HG02642 (cell line): Measurements from ENCODE around the gene LCN10.

Experiments used
- ATAC-seq: cut with Tn5 transposase; IDR thresholded peaks from one replicate; pipeline ENCODE4 v1.9.1; 2021; ENCODE audit warnings: mild to moderate bottlenecking; ENCODE audit not compliant: unreplicated experiment, poor library complexity

The LCN10 gene

DNA sequence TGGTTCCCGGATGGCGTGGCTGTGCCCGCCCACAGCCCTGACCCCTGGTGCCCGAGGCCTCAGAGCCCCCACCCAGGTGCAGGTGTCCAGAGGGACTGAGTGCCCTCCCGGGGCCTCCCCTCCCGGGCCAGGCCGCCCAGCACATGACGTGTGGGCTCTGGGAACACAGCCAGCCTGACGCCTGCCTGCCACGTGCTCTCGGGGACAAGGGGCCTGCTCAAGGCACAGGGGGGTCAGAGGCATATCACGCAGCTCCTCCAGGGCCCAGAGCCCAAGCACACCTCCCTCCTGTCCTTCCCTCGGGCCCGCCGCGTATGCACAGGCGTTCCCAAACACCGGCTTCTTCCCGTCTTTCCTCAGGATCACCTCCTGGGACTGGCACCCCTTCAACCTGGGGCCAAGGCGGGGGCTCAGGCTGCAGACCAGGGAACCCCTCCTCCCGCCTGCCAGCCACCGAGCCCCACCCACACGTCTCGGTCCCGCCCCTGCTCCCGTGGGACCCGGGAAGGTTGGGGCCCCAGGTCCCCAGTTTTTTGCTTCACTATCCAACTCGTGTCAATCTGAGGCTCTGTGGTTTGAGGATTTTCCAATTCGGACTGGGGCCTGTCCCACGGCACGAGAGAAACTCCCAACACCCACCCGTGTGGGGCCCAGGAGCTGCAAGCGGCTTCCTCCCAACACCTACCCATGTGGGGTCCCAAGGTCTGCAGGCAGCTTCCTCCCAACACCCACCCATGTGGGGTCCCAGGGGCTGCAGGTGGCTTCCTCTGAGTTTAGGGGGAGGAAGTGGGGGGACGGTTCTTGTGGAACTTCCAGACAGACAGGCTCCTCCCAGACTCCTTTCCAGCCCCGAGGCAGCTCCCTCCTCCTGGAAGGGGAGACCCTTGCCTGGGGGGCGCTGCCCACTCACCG lies 1.5 kb downstream of the LCN10 start:
- no peak for ATAC-seq

DNA sequence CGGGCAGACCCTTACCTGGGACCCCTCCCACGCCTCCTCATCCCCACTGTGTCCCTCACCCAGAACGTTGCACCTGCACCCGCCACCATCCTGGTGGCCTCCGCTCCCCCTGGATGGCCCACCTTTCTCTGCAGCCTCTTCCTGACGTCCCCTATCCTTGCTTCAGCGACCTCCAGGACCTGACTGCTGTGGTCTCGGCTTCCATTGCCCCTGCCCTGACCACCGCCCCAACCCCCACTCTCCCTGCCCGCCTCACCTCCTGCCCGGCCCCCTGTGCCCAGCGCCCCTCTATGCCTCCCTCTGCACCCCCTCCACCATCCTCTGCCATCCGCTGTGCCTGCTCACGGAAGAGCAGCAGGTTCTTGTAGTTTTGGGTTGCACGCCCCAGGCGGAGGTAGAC lies 2.2 kb downstream of the LCN10 start:
- ATAC-seq, result no peak

DNA sequence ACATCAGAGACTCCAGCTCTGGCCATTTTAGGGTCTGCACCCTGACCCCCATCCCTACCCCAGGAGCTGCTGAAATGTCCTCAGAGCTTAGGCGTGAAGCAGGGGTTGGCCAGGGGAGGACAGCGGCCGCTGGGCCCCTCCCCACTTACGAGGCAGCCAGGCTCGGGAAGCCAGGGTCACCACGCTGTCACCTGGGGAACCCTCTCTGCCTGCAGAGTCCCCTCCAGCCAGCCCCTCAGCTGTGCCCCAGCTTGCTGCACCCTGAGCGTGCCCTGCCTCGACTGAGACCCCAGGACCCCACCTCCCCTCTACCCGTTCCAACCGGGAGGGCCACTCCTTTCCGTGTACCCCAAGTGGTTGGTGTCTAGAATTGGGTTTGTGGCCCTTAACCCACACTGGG lies 2.7 kb downstream of the LCN10 start:
- no peak for ATAC-seq

DNA sequence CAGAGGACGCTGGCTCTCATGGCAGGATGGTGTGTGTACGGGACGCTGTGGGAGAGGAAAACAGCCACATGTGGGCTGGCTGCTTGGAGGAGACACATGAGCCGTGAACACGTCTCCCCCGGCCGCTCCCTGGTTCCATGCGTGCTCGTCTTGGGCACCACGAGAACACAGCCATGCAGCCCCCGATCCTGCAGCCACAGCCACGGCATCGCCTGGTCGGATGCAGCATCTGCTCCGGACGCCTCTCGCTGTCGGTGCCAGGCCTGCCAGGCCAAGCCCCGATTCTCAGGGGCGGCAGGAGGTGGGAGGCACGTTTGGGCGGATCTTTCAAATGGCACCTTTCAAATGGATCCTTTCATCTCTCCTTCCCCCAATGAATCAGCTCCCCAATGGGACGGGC lies 3.2 kb downstream of the LCN10 start:
- no peak for ATAC-seq

DNA sequence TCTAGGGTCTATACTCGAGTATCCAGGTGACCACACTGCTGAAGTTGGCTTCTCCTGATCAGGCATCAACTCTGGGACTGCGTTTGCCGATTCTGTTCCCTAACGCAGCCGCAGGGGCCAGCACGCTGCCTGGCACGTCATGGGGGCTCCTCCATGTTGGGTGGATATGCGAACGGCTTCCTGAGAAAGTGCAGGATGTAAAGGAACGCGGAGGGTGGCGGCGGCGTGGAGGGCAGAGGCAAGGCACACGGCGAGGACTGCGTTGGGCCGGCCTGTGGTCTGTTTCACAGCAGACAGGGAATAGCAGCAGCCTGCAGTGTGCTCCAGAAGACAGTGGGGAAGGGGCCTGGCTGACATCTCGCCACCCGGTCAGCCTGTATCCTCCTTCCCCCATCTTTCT lies 3.8 kb downstream of the LCN10 start:
- no peak for ATAC-seq

DNA sequence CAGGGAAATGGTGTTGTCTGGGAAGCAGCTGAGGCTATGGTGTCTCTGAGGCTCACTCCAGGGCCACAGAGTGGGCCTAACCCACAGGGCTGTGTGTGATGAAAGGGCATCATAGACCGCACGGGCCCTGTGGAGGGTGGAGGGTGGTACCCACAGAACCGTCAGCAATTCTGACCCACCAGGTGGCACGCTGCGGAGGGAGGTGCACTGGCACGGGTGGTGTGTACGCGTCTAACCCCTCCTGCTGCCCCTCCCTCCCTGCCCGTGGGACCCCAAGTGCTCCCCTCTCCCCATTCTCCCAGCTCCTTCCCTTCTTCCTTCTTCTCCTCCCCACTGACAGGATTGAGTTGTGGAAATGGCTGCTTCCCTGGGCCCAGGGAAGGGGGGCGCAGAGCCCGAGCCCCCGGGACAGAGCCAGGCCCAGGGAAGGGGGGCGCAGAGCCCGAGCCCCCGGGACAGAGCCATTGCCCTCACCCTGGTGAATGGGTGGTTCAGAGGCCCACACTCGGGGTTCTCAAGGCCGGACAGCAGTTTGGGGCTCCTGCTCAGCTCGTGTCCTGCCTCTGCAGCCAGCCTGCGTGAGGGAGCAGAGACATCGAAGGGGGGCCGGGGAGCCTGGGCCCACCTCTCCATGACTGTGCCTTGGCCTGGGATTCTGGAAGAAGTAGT lies 6.8 kb downstream of the LCN10 start:
- ATAC-seq, result no peak

DNA sequence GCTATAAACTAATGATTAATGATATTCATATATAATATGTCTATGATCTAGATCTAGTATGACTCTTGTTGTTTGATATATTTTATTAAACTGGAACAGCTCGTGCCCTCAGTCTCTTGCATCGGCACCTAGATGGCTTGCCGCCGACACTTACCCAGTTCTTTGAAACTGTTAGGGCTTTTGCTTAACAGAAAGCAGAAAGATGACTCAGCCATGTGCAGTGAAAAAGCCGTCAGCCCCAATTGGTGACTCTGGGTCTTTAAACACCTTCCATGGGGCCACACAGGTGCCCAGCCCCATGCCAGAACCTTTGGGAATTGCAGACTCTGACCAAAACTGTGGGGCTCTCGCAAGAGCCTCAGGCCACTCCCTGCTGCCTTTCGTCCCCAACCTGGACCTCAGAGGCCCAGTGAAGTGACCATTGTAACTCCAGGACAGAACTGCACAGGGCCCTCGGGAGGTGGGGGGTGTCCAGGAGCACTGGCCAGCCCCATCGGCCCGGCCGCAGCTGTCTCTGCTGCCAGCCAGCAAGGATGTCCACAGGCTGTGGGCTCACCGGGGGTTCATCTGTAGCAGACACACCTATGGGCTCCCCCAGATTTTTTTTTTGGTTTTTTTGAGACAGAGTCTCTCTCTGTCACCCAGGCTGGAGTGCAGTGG lies 7.8 kb downstream of the LCN10 start:
- no peak for ATAC-seq

DNA sequence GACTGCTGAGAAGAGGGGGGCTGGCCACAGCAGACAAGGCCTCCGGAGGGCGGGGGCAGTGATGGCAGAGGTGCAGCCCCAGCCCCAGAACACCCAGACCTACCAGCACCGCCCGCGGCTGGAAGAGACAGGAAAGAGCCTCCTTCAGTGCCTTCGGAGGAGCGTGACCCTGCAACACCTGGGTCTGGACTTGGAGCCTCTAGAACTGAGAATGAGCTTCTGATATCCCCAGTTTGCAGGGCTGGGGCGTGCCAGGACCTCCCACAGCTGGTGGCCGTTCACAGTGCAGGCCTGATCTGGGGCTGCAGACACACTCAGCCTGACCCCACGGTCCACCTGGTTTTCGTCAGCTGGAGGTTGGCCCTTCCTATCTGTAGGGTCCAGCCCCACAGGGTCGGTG lies 9.1 kb downstream of the LCN10 start:
- no peak for ATAC-seq

DNA sequence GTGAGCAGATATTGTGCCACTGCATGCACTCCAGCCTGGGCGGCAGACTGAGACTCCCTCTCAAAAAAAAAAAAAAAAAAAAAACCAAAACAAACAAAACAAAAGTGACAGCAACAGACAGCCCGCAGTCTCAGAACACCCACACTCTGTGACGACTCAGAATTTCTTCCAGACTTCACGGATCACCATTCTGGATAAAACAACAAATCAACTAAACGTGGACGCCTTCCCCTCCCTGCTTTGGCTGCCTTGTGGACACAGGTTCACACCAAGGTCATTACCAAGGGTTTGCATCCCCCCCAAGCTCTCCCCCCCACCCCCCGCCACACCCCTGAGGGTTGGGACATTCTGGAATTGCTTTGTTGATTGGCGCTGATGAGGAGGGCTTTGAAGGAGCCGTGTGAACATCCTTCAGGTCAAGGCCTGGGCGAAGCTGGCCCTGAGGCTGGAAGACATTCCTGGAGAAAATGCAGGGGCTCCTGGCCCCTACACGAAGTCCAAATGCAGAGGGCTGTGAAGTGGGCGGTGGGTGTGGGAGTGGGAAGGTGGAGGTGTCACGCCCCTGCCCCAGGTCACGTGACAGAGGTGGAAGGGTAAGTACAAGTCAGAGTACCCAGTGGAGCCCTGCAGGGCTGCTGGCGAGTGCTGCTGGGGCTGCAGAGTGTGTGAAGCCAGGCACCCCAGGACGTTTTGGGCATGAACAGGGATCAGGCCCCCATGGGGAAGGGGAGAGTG lies 10.1 kb downstream of the LCN10 start:
- no peak for ATAC-seq

DNA sequence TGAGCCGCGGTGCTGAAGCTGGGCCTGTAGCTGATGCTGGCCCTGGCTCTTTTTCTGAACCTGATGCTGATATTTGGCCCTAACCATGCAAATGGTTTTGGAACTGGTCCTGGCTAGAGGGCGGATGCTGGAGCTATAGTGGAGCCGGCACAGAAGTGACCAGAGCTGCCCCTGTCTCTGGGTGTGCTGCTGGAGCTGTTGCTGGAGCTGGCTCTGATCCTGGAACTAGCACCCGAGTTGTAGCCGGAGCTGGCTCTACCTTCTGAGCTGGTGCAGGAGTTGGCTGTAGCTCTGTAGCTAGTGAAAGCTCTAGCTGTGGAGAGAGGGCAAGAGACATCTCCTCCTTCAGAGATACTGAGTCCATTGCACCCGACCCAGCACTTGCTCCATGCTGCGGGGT lies 12.8 kb downstream of the LCN10 start:
- ATAC-seq, result no peak

DNA sequence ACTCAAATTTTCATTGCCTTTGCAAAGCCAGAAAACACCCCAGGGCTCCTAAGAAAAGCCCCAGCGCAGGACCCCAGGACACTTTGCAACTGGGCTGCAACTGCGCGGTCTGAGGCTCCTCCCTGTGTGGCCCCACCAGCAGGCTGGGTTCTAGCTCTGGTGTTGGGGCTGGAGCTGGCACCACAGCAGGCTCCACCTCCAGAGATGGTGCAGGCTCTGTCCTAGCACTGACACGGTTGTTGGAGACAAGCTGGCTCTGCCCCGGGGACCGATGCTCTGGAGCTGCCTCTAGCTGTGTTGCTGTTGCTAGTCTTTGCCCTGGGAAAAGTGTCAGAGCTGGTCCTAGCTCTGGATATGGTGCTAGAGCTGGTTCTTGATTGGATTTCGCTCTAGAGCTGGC lies 13.6 kb downstream of the LCN10 start:
- ATAC-seq, result no peak

DNA sequence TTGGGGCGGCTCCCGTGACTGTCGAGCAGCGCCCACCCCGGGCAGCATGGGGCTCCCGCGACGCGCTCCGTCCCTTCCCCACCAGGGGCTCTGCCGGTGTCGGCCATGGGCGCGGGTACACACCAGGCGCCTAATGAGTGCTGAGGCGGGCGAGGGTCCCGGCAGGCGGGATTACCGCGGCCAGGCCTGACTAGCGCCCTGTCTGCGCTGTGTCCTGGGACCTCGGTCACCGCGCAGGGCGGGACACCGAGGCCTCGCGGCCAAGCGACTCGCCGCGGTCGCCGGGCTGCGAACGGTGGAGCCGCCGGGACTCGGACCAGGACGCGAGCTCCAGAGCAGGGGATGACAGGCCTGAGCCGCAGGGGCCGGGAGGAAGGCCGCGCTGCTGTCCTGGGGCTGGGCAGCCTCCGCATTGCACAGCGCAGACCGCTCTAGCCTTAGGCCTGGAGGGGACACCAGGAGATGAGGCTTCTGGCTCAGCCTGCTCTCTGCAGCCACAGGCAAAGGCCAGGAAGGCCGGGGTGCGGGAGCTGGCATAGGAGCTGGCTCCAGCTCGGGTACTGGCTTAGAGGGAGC lies 14.1 kb downstream of the LCN10 start:
- peak; percentile 20 for ATAC-seq

DNA sequence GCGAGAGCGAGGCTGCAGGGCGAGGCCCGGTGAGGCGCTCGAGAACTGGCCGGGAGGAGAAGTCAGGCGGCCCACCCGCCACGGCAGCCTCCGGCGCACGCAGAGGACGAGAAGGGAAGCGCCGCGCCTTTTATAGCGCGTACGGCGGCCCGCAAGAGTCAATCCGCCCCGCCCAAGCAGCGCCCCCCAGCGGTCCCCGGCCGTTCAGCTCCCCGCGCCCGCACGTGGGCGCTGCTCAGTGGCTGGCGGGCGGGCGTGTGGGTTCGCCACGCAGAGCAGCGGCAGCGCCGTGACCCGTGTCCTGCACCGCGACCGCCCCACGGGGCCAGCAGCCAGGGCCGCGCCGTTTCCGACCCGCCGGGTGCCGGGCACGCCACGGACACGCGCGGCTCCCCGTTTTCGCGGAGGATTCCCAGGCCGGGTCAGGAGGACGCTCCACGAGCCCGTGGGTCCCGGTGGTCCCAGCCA lies 14.6 kb downstream of the LCN10 start:
- peak; percentile 70 for ATAC-seq

DNA sequence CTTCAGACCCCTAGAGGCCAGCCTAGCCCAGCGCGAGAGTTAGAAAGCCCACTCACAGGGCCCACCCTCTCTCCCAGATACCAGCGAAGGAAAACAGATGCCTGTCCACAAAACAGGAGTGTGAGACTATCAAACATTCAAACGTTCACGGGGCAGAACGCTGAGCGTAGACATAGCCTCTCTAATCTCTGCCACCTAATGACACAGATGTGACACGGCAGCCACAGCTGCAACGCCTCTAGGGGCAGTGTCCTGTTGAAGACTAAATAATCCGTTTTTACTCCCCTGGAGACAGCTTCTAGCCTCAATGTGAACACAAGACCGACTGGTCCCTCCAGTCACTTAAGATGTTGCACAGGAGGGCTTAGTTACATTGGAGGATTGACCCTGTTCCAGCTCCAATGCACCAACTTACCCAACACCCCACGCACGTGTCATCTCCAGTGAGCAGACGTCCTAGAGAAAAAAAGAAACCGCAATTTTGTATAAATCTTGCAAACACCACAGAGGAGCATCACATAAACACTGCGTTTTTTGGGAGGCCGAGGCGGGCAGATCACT lies 16.0 kb downstream of the LCN10 start:
- no peak for ATAC-seq

DNA sequence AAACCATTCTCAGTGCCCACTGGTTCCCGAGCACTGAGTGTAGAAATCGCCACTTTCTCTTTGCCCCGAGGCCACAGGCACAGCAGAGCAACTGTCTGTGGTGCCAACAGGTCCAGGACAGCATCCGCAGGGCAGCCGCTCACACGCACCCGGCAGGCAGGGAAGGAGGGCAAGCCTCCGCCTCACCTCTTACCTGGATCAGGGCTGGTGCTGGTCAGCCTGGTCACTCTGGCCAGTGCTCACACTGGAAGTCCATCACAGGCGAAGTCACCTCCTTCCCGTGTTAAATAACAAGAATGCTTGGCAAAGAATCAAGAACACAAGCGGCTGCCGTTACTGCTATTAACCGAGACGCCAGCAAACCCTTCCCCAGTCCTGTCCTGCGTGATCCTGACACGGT lies 16.6 kb downstream of the LCN10 start:
- no peak for ATAC-seq

DNA sequence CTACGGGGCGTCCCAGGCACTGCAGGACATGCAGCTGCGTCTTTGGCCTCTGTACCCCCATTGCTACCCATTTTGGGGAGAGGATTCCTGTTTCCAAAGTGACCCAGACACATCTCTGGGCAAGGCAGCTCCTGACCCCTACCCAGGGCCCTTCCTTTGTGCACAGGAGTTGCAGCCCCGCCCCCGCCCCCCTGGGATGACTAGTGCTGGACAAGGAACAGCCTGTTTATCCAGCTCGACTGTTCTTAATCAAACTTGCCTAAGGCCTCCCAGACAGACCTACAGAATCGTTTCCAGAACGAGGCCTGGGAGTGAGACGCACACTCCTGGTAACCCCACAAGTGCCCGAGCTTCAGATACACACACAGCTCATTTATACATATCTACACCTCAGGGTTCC lies 17.1 kb downstream of the LCN10 start:
- no peak for ATAC-seq

DNA sequence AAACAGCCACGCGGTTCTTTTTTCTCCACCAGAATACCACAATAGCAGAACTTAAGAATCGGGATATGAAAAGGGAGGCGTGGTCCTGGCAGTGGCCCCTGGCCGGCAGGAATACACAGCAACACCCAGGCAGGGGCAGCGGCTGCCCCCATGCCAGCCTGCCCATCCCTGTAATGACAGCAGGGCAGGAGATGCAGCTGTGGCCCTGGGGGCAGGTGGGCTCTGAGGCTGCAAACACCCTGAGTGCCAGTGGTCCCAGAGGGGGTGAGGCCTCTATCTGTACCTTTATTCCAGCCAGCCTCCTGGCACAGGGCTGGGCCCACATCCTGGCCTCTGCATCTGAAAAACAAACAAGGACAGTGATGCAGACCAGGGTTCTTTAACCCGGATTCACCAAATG lies 18.0 kb downstream of the LCN10 start:
- ATAC-seq, result no peak

DNA sequence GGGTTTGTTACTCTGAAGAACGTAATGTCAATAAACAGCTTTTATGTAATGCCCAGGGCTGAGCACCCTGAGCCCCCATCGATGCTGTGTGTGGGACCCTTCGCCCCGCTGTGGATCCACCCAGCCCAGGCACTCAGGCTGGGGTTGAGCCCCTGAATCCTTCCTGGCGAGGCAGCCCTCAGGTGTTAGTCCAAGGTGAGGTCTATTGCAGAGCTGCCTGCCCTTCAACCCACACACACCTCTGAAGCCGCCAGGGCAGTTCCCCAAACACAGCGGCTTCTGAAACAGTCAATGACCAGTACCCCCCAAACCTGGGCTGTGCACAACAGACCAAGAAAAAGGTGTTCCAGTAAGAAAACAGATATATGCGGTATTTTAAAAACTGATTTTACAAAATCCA lies 18.8 kb downstream of the LCN10 start:
- ATAC-seq, result no peak

DNA sequence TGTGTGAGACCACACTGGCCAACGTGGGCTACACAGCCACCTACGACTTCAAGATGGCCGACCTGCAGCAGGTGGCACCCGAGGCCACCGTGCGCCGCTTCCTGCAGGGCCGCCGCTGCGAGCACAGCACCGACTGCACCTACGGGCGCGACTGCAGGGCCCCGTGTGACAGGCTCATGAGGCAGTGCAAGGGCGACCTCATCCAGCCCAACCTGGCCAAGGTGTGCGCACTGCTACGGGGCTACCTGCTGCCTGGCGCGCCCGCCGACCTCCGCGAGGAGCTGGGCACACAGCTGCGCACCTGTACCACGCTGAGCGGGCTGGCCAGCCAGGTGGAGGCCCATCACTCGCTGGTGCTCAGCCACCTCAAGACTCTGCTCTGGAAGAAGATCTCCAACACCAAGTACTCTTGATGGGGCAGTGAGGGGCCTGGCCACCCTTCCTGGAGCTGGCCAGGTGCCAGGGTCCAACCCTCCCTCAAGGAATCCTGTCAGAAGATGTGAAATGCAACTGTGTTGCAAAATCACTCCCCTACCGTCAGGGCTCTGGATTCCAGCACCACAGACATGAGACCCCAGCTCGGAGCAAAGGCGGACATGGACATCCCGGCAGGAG lies 19.3 kb downstream of the LCN10 start:
- ATAC-seq, result no peak

DNA sequence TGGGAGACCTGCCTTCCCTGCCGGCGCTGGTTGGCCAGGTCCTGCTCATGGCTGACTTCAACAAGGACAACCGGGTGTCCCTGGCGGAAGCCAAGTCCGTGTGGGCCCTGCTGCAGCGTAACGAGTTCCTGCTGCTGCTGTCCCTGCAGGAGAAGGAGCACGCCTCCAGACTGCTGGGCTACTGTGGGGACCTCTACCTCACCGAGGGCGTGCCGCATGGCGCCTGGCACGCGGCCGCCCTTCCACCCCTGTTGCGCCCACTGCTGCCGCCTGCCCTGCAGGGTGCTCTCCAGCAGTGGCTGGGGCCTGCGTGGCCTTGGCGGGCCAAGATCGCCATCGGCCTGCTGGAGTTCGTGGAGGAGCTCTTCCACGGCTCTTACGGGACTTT lies 19.8 kb downstream of the LCN10 start:
- no peak for ATAC-seq
